Liver (tissue), 9 donors: ENCODE results near the gene UNKL. TPM values are rescaled to one million over a fixed set of nuclear protein-coding genes. Genes with fewer than 3 reads are reported as not detected.

Experiments used
- DNase-seq: peaks from one replicate; pipeline ENCODE4 v3.0.0-alpha.2; 2017; ENCODE audit warnings: low spot score
- H3K27ac ChIP-seq, 2 donors: one replicate each; pipeline ENCODE4 v1.7.0; 2013; ENCODE audit warnings: inconsistent platforms in 2 of 2, low read length in 2 of 2, control low read depth in 1 of 2, low read depth in 1 of 2, mild to moderate bottlenecking in 1 of 2
- H3K27me3 ChIP-seq, 4 donors: one replicate each; pipeline versions ENCODE4 v1.6.1 to v1.7.0; 2013; ENCODE audit warnings: low read length in 3 of 4, inconsistent platforms in 1 of 4, mild to moderate bottlenecking in 1 of 4, moderate library complexity in 1 of 4; ENCODE audit not compliant: control insufficient read depth in 4 of 4, insufficient read depth in 4 of 4
- H3K36me3 ChIP-seq, 4 donors: one replicate each; pipeline versions ENCODE4 v1.6.1 to v1.7.0; 2013; ENCODE audit warnings: low read length in 3 of 4, mild to moderate bottlenecking in 3 of 4, low read depth in 1 of 4, moderate library complexity in 1 of 4; ENCODE audit not compliant: control insufficient read depth in 4 of 4, insufficient read depth in 3 of 4
- H3K4me1 ChIP-seq, 4 donors: one replicate each; pipeline versions ENCODE4 v1.6.1 to v1.7.0; 2013; ENCODE audit warnings: low read length in 3 of 4, mild to moderate bottlenecking in 3 of 4, moderate library complexity in 1 of 4; ENCODE audit not compliant: control insufficient read depth in 4 of 4, insufficient read depth in 4 of 4
- H3K4me3 ChIP-seq, 3 donors: one replicate each; pipeline versions ENCODE4 v1.6.1 to v1.7.0; 2013; ENCODE audit warnings: low read length in 3 of 3, control low read depth in 1 of 3, low read depth in 1 of 3, mild to moderate bottlenecking in 1 of 3
- H3K9ac ChIP-seq, 2 donors: one replicate each; pipeline ENCODE4 v1.7.0; 2013; ENCODE audit warnings: low read length in 2 of 2, mild to moderate bottlenecking in 2 of 2, moderate library complexity in 2 of 2, control low read depth in 1 of 2, low read depth in 1 of 2
- H3K9me3 ChIP-seq, 4 donors: one replicate each; pipeline versions ENCODE4 v1.6.1 to v1.7.0; 2013; ENCODE audit warnings: low read length in 3 of 4; ENCODE audit not compliant: control insufficient read depth in 4 of 4
- ATF3 ChIP-seq: IDR thresholded peaks from 2 replicates; pipeline ENCODE4 v1.6.1; 2016; ENCODE audit warnings: antibody characterized with exemption
- CTCF ChIP-seq: fragments of 150-350 bp; IDR thresholded peaks from 2 replicates; pipeline ENCODE4 v1.5.1; 2017; ENCODE audit warnings: improper control_type of control experiment, low read depth, low read length; ENCODE audit not compliant: missing input control
- EGR1 ChIP-seq, 2 donors: IDR thresholded peaks; 2 replicates each; pipeline ENCODE4 v1.6.1; 2016 to 2018; ENCODE audit warnings: antibody characterized with exemption in 2 of 2, low read depth in 2 of 2
- FOXA2 ChIP-seq: IDR thresholded peaks from 2 replicates; pipeline ENCODE4 v1.6.1; 2016; ENCODE audit warnings: antibody characterized with exemption
- HNF4A ChIP-seq, 2 donors: conservative IDR thresholded peaks; 2 replicates each; pipeline ENCODE4 v1.6.1; 2016; ENCODE audit warnings: antibody characterized with exemption in 2 of 2, mild to moderate bottlenecking in 2 of 2
- HNF4G ChIP-seq: IDR thresholded peaks from 2 replicates; pipeline ENCODE4 v1.6.1; 2016; ENCODE audit warnings: antibody characterized with exemption
- JUND ChIP-seq, 2 donors: IDR thresholded peaks; 2 replicates each; pipeline ENCODE4 v1.6.1; 2016; ENCODE audit warnings: antibody characterized with exemption in 2 of 2
- NR2F2 ChIP-seq: IDR thresholded peaks from 2 replicates; pipeline ENCODE4 v1.6.1; 2016; ENCODE audit warnings: antibody characterized with exemption
- RAD21 ChIP-seq, 2 donors: IDR thresholded peaks; 2 replicates each; pipeline ENCODE4 v1.6.1; 2016; ENCODE audit warnings: antibody characterized with exemption in 2 of 2, mild to moderate bottlenecking in 2 of 2
- REST ChIP-seq: IDR thresholded peaks from 2 replicates; pipeline ENCODE4 v1.6.1; 2016; ENCODE audit warnings: antibody characterized with exemption, mild to moderate bottlenecking
- RXRA ChIP-seq, 2 donors: IDR thresholded peaks; 2 replicates each; pipeline ENCODE4 v1.6.1; 2017 to 2018; ENCODE audit warnings: antibody characterized with exemption in 2 of 2, mild to moderate bottlenecking in 1 of 2
- SP1 ChIP-seq: IDR thresholded peaks from 2 replicates; pipeline ENCODE4 v1.6.1; 2018; ENCODE audit warnings: antibody characterized with exemption, mild to moderate bottlenecking
- TAF1 ChIP-seq: conservative IDR thresholded peaks from 2 replicates; pipeline ENCODE4 v1.6.1; 2016; ENCODE audit warnings: antibody characterized with exemption, mild to moderate bottlenecking
- YY1 ChIP-seq: IDR thresholded peaks from 2 replicates; pipeline ENCODE4 v1.6.1; 2016; ENCODE audit warnings: antibody characterized with exemption, mild to moderate bottlenecking
- WGBS: extraction: QIAGEN DNeasy Blood & Tissue Kit; methylation state at CpG from one replicate; pipeline ENCODE4 v1.1.7; 2013; 5-methylcytosine and 5-hydroxymethylcytosine counted together
- polyA plus RNA-seq, 2 donors: library from polyadenylated mRNA; stranded (reverse) in 1 of 2; unstranded in 1 of 2; fragments of 200-250 nt in 1 of 2; fragments of >200 nt in 1 of 2; fragmentation: Nextera tagmentation in 1 of 2; extraction: Ambion mirVana in 1 of 2; gene quantifications; one replicate each; pipeline versions ENCODE4 v1.2.1 to v1.2.3, GENCODE V29; 2013 to 2015
- total RNA-seq, 2 donors: library from RNA; depleted of rRNA; stranded (reverse); fragments of >200 nt; gene quantifications; one replicate each; pipeline ENCODE4 v1.2.3, GENCODE V29; 2014
- donor health status: healthy.
- donor health status: healthy.
- donor health status: healthy.
- donor health status: healthy.
- donor health status: healthy.

UNKL gene
- total and polyA plus RNA-seq, 4 donors = 3.5 to 14.7 (median 6.6) TPM

- H3K4me3 ChIP-seq = no peak overlapping the region
- H3K9ac ChIP-seq = no peak overlapping the region
- H3K27me3 ChIP-seq = no peaks in the 10 kb centered on the region
- WGBS = 92% methylated on average over 19 of the region's 19 CpGs
- no peak for TF ChIP-seq EGR1 (IDR thresholded peaks at IDR 0.05; ENCODE audit: low read depth in 2 of 2)
- TF ChIP-seq SP1 = no peak
- TF ChIP-seq YY1 = no peak
- TF ChIP-seq NR2F2 = no peak
- TF ChIP-seq FOXA2 = no peak
- no peak for TF ChIP-seq ATF3
- TF ChIP-seq RAD21 (IDR thresholded peaks at IDR 0.05) = no peak
- TF ChIP-seq JUND (IDR thresholded peaks at IDR 0.05) = no peak
- TF ChIP-seq TAF1 = no peak
- no peak for TF ChIP-seq CTCF
- TF ChIP-seq HNF4G = no peak
- TF ChIP-seq REST = no peak
- no peak for TF ChIP-seq HNF4A (conservative IDR thresholded peaks at IDR 0.05)
- no peak for TF ChIP-seq RXRA (IDR thresholded peaks at IDR 0.05)
- no peaks in the 10 kb centered on the region for H3K4me1 ChIP-seq
- peaks cover 12 to 54% (median 26%) of the 10 kb centered on the region in 4 donors for H3K36me3 ChIP-seq
- no peaks in the 10 kb centered on the region for H3K9me3 ChIP-seq
- H3K27ac ChIP-seq = no peak overlapping the region
- no peak for DNase-seq
Observed at GRCh38 chr16:1394367-1394951, 20.0 kb downstream of the UNKL start.

GRCh38 chr16:1393613-1394176 lies 20.8 kb downstream of the UNKL start:
- 97% methylated on average over 21 of the region's 21 CpGs for WGBS
- H3K36me3 ChIP-seq = peaks cover 13 to 51% (median 25%) of the 10 kb centered on the region in 4 donors

More at GRCh38 chr16:1393613-1394176, 20.8 kb downstream of the UNKL start:
- H3K9ac ChIP-seq = no peak overlapping the region
- TF ChIP-seq RXRA (IDR thresholded peaks at IDR 0.05) = no peak
- DNase-seq = no peak
- no peak overlapping the region for H3K4me3 ChIP-seq
- H3K9me3 ChIP-seq = no peaks in the 10 kb centered on the region
- no peak overlapping the region for H3K27ac ChIP-seq
- H3K27me3 ChIP-seq = no peaks in the 10 kb centered on the region
- no peaks in the 10 kb centered on the region for H3K4me1 ChIP-seq
